Gastrocnemius medialis (tissue), 4 donors: Measurements from ENCODE around the gene PRRT3.

ENCODE experiments used
- POLR2A ChIP-seq, 2 donors: fragments of 450-650 bp; IDR thresholded peaks; one replicate each; pipeline ENCODE4 v1.6.1; 2017; ENCODE audit warnings: antibody characterized with exemption in 2 of 2, mild to moderate bottlenecking in 2 of 2, moderate library complexity in 2 of 2
- TF ChIP-seq, protein P1 (sequence below), 5 experiments: fragments of 450-650 bp in 3 of 5; fragments of 200-600 bp in 2 of 5; sonication (generic) in 2 of 5; IDR thresholded peaks in 4 of 5; conservative IDR thresholded peaks in 1 of 5; 1 replicate in 4 of 5; 2 replicates in 1 of 5; pipeline ENCODE4 v1.5.1; 2016 to 2019; ENCODE audit warnings: antibody characterized with exemption in 5 of 5, mild to moderate bottlenecking in 3 of 5, moderate library complexity in 3 of 5

DNA sequence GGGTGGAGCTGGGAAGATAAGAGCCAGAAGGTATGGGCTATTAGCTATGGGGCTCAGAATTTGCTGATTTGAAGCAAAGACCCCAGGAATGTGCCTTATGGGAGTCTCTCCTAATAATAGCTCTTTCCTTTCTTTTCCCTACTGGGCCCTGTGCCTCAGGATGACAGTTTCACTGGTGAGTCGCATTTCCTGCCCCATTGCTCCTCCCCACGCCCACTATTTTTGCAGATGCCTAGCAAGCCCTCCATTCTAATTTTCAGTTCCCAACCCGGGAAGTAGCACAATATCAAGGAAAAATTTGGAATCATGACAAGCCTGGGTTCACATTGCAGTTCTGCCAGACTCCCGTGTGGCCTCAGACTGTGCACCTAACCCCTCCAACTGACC is 49.0 kb downstream of the PRRT3 start:
- TF ChIP-seq, protein P1, sequence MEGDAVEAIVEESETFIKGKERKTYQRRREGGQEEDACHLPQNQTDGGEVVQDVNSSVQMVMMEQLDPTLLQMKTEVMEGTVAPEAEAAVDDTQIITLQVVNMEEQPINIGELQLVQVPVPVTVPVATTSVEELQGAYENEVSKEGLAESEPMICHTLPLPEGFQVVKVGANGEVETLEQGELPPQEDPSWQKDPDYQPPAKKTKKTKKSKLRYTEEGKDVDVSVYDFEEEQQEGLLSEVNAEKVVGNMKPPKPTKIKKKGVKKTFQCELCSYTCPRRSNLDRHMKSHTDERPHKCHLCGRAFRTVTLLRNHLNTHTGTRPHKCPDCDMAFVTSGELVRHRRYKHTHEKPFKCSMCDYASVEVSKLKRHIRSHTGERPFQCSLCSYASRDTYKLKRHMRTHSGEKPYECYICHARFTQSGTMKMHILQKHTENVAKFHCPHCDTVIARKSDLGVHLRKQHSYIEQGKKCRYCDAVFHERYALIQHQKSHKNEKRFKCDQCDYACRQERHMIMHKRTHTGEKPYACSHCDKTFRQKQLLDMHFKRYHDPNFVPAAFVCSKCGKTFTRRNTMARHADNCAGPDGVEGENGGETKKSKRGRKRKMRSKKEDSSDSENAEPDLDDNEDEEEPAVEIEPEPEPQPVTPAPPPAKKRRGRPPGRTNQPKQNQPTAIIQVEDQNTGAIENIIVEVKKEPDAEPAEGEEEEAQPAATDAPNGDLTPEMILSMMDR (IDR thresholded peaks at IDR 0.05 in 4 of 5, conservative IDR thresholded peaks at IDR 0.05 in 1 of 5), result no peak
- TF ChIP-seq POLR2A (IDR thresholded peaks at IDR 0.05), result no peak
